Endothelial cell of umbilical vein (primary cell): ENCODE results near the gene RNF168. TPM values are rescaled to one million over a fixed set of nuclear protein-coding genes. Genes with fewer than 3 reads are reported as not detected.

ENCODE experiments used
- BruUV-seq: library from RNA; stranded (reverse); fragments of 400-500 nt; replicated peaks from 2 replicates; lab custom pipeline; 2021; lab: Mats Ljungman, UMichigan
- CTCF ChIA-PET: fragments of 300-600, 350-600 bp; sonication (Branson Sonifier 250); formaldehyde crosslinking; loops from one replicate; lab custom pipeline; 2021; ENCODE audit warnings: antibody characterized with exemption, inconsistent platforms; lab: Charles Lee
- POLR2A ChIA-PET: fragments of 300-600, 350-600 bp; sonication (Branson Sonifier 250); formaldehyde crosslinking; loops from one replicate; lab custom pipeline; 2021; ENCODE audit warnings: antibody characterized with exemption, inconsistent platforms; lab: Charles Lee
- DNase-seq: peaks from one replicate; pipeline ENCODE4 v3.0.0-alpha.2; 2011; ENCODE audit warnings: low read depth, low spot score
- FAIRE-seq: peaks from 2 replicates; lab custom pipeline; 2011; peaks lifted over from hg19 to GRCh38; lab: Jason Lieb, UNC
- H2AFZ ChIP-seq: 2 replicates; pipeline ENCODE4 v1.6.0; 2012; ENCODE audit warnings: low read depth, low read length, control low read depth, inconsistent platforms
- H3K27ac ChIP-seq: 2 replicates; pipeline ENCODE4 v1.5.1; 2011; ENCODE audit warnings: low read depth, mild to moderate bottlenecking, control low read depth, low read length, moderate library complexity; ENCODE audit not compliant: insufficient read depth
- H3K27me3 ChIP-seq, 2 experiments: 2 replicates each; pipeline versions ENCODE4 v1.6.0 to v1.6.1; 2011; ENCODE audit warnings: low read length in 2 of 2, mixed read lengths in 1 of 2; ENCODE audit not compliant: control insufficient read depth in 2 of 2, insufficient read depth in 2 of 2
- H3K36me3 ChIP-seq, 2 experiments: 2 replicates in 1 of 2; 3 replicates in 1 of 2; pipeline ENCODE4 v1.5.1; 2011; ENCODE audit warnings: low read length in 2 of 2, mild to moderate bottlenecking in 1 of 2, moderate library complexity in 1 of 2; ENCODE audit not compliant: control insufficient read depth in 2 of 2, insufficient read depth in 2 of 2; ENCODE audit errors: extremely low read depth in 1 of 2
- H3K4me1 ChIP-seq: 3 replicates; pipeline ENCODE4 v1.5.1; 2011; ENCODE audit warnings: mild to moderate bottlenecking, low read length; ENCODE audit not compliant: control insufficient read depth, insufficient read depth; ENCODE audit errors: extremely low read depth
- H3K4me2 ChIP-seq: 2 replicates; pipeline ENCODE4 v1.6.1; 2011; ENCODE audit warnings: low read length, control low read depth, mixed read lengths; ENCODE audit not compliant: insufficient read depth
- H3K4me3 ChIP-seq, 3 experiments: fragments of 200-600 bp in 1 of 3; sonication (generic), shearing (Covaris generic) in 1 of 3; replicated peaks in 1 of 3; 2 replicates each; pipeline ENCODE4 v1.5.1; 2011 to 2016; ENCODE audit warnings: control low read depth in 3 of 3, low read length in 3 of 3, mild to moderate bottlenecking in 2 of 3, inconsistent platforms in 1 of 3, low read depth in 1 of 3, moderate library complexity in 1 of 3; ENCODE audit not compliant: insufficient read depth in 1 of 3
- H3K79me2 ChIP-seq: 2 replicates; pipeline ENCODE4 v1.6.0; 2012; ENCODE audit warnings: low read length, inconsistent platforms; ENCODE audit not compliant: control insufficient read depth, insufficient read depth
- H3K9ac ChIP-seq: replicated peaks from 2 replicates; pipeline ENCODE3; 2011; ENCODE audit warnings: low read length, control low read depth; ENCODE audit not compliant: insufficient read depth; ENCODE audit errors: extremely low read depth
- H3K9me1 ChIP-seq: replicated peaks from 3 replicates; pipeline ENCODE4 v1.6.0; 2011; ENCODE audit warnings: mild to moderate bottlenecking, low read length; ENCODE audit not compliant: control insufficient read depth, insufficient read depth; ENCODE audit errors: extremely low read depth
- H3K9me3 ChIP-seq: replicated peaks from 2 replicates; pipeline ENCODE4 v1.5.1; 2012; ENCODE audit warnings: low read length, inconsistent platforms; ENCODE audit not compliant: control insufficient read depth, insufficient read depth
- H4K20me1 ChIP-seq: replicated peaks from 2 replicates; pipeline ENCODE3; 2011; ENCODE audit warnings: mild to moderate bottlenecking, low read length; ENCODE audit not compliant: control insufficient read depth, insufficient read depth; ENCODE audit errors: extremely low read depth
- CTCF ChIP-seq, 2 donors: IDR thresholded peaks; 1 replicate in 1 of 2; 2 replicates in 1 of 2; pipeline ENCODE4 v1.5.1; 2011; ENCODE audit warnings: low read length in 2 of 2, mild to moderate bottlenecking in 2 of 2, moderate library complexity in 2 of 2, control low read depth in 1 of 2, inconsistent platforms in 1 of 2, low read depth in 1 of 2; ENCODE audit not compliant: insufficient read depth in 1 of 2; ENCODE audit errors: extremely low read depth in 1 of 2
- GATA2 ChIP-seq: IDR thresholded peaks from 2 replicates; pipeline ENCODE4 v1.7.0; 2011; ENCODE audit warnings: low read depth, mild to moderate bottlenecking, moderate library complexity, mixed read lengths, low read length; ENCODE audit not compliant: insufficient read length, insufficient read depth
- JUN ChIP-seq: IDR thresholded peaks from 2 replicates; pipeline ENCODE4 v1.6.1; 2011; ENCODE audit warnings: borderline replicate concordance, low read depth; ENCODE audit not compliant: insufficient read length, insufficient read depth
- MAX ChIP-seq: IDR thresholded peaks from 2 replicates; pipeline ENCODE4 v1.6.1; 2011; ENCODE audit not compliant: insufficient read depth, insufficient read length
- MYC ChIP-seq: IDR thresholded peaks from one replicate; pipeline ENCODE4 v1.6.1; 2011; ENCODE audit warnings: mild to moderate bottlenecking, low read depth, low read length
- POLR2A ChIP-seq: IDR thresholded peaks from 2 replicates; pipeline ENCODE4 v1.6.1; 2012; ENCODE audit warnings: low read depth, mild to moderate bottlenecking, control low read depth, low read length
- dilution Hi-C: fragments of 300-500 bp; cut with MboI; formaldehyde crosslinking; loops from one replicate; pipeline ENCODE4 v1.15.0; 2019; ENCODE audit warnings: low sequenced_read_pairs; ENCODE audit not compliant: extremely low pct_ligation_motif_present
- intact Hi-C: fragments of 100-400 bp; cut with micrococcal nuclease; formaldehyde crosslinking; loops from one replicate; pipeline ENCODE4 v1.10.0; 2022
- polyA plus RNA-seq, 4 experiments: library from polyadenylated mRNA; depleted of rRNA in 3 of 4; stranded (reverse) in 3 of 4; unstranded in 1 of 4; fragments of >200 nt; gene quantifications; 2 replicates each; pipeline versions ENCODE4 v1.2.1 to v1.2.3, GENCODE V29; 2011 to 2012; ENCODE audit warnings: missing spikeins in 1 of 4
- total RNA-seq: library from RNA; stranded (reverse); gene quantifications from 2 replicates; pipeline ENCODE4 v1.2.3, GENCODE V29; 2021

The RNF168 gene
- total and polyA plus RNA-seq, 2 donors (not counting 3 experiments of a cell fraction or from before 2014, with no cell fraction given): 4.0 to 32.9 TPM

- intact Hi-C loops (loop anchor here (1.0 kb wide), 1 partner anchor 147 kb away; no protein-coding TSS in a partner anchor), dilution Hi-C loops (no loop called here)
- no TSS peak for BruUV-seq
- H3K79me2 ChIP-seq: no peaks in the 10 kb centered on the region
- no peak overlapping the region for H3K4me2 ChIP-seq
- H3K27ac ChIP-seq: no peak overlapping the region
- no peaks in the 10 kb centered on the region for H3K9me3 ChIP-seq
- FAIRE-seq: peak; percentile 18
- no peak overlapping the region for H2AFZ ChIP-seq
- H3K9me1 ChIP-seq: no peaks in the 10 kb centered on the region
- H3K9ac ChIP-seq: no peak overlapping the region
- POLR2A ChIA-PET: no interaction called here
- DNase-seq: no peak
- H3K4me1 ChIP-seq: peaks cover 4% of the 10 kb centered on the region
- CTCF ChIA-PET: interaction anchor here (0.6 to 2.9 kb wide), 7 partner anchors 9 to 157 kb away, joined by 3 to 16 read pairs (median 3); no protein-coding TSS in a partner anchor
- no peaks in the 10 kb centered on the region for H4K20me1 ChIP-seq
- H3K27me3 ChIP-seq: no peaks in the 10 kb centered on the region
- TF ChIP-seq POLR2A (no peak), CTCF (IDR thresholded peaks at IDR 0.05; ENCODE audit: extremely low read depth in 1 of 2, insufficient read depth in 1 of 2, low read depth in 1 of 2, low read length in 2 of 2) (peak; percentile 45 to 48), MYC (no peak), JUN (no peak)
- no peak overlapping the region for H3K4me3 ChIP-seq
- no peaks in the 10 kb centered on the region for H3K36me3 ChIP-seq
These were observed 33.9 kb upstream of the RNF168 start for GRCh38 chr3:196537319-196537984.

- H2AFZ ChIP-seq: peak overlapping the region; percentile 44
These were observed 29.7 kb upstream of the RNF168 start for GRCh38 chr3:196533260-196533681.

More at GRCh38 chr3:196533260-196533681, 29.7 kb upstream of the RNF168 start:
- BruUV-seq: no TSS peak
- no peaks in the 10 kb centered on the region for H3K79me2 ChIP-seq
- no peaks in the 10 kb centered on the region for H3K9me3 ChIP-seq
- peak overlapping the region; percentile 22 for H3K27ac ChIP-seq
- H3K4me2 ChIP-seq: no peak overlapping the region
- peaks cover 8% of the 10 kb centered on the region for H3K4me1 ChIP-seq
- H3K36me3 ChIP-seq: no peaks in the 10 kb centered on the region
- no peaks in the 10 kb centered on the region for H3K27me3 ChIP-seq
- TF ChIP-seq MAX (no peak), GATA2 (peak; percentile 31)
- intact Hi-C loops (no loop called here), dilution Hi-C loops (no loop called here)
- CTCF ChIA-PET: no interaction called here
- DNase-seq: no peak
- H3K4me3 ChIP-seq: no peak overlapping the region
- no peaks in the 10 kb centered on the region for H4K20me1 ChIP-seq
- POLR2A ChIA-PET: no interaction called here
- no peak overlapping the region for H3K9ac ChIP-seq
- peak; percentile 37 for FAIRE-seq
- H3K9me1 ChIP-seq: no peaks in the 10 kb centered on the region
